Thyroid gland (tissue), 4 donors: Measurements from ENCODE around the gene RASL11B.

ENCODE experiments used
- POLR2A ChIP-seq, 2 donors: fragments of 450-650 bp; IDR thresholded peaks; one replicate each; pipeline ENCODE4 v1.6.1; 2017; ENCODE audit warnings: antibody characterized with exemption in 2 of 2, mild to moderate bottlenecking in 2 of 2, moderate library complexity in 1 of 2
- TF ChIP-seq, protein P1 (sequence below), 6 experiments: fragments of 200-600 bp in 3 of 6; fragments of 450-650 bp in 3 of 6; sonication (generic) in 3 of 6; IDR thresholded peaks; one replicate each; pipeline ENCODE4 v1.5.1; 2016 to 2019; ENCODE audit warnings: antibody characterized with exemption in 6 of 6, mild to moderate bottlenecking in 2 of 6, inconsistent platforms in 1 of 6, moderate library complexity in 1 of 6

DNA sequence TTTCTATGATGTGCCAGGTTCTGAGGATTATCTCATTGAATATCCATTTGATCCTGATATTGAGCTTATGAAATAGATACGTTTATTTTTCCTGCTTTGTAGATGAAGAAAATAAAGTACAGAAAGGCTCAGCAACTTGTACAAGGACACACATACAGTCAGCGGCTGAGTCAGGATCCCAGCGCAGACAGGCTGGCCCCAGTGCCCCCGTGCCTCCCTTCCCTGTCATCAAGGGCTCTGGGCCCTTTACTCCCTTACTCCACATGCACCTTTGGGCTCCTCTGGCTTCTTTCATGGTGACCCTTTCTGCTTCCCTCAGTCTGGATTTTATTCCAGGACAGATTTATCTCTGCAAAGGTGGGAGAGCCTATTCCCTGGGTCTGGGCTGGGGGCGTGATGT is 12.8 kb downstream of the RASL11B start:
- TF ChIP-seq, protein P1, sequence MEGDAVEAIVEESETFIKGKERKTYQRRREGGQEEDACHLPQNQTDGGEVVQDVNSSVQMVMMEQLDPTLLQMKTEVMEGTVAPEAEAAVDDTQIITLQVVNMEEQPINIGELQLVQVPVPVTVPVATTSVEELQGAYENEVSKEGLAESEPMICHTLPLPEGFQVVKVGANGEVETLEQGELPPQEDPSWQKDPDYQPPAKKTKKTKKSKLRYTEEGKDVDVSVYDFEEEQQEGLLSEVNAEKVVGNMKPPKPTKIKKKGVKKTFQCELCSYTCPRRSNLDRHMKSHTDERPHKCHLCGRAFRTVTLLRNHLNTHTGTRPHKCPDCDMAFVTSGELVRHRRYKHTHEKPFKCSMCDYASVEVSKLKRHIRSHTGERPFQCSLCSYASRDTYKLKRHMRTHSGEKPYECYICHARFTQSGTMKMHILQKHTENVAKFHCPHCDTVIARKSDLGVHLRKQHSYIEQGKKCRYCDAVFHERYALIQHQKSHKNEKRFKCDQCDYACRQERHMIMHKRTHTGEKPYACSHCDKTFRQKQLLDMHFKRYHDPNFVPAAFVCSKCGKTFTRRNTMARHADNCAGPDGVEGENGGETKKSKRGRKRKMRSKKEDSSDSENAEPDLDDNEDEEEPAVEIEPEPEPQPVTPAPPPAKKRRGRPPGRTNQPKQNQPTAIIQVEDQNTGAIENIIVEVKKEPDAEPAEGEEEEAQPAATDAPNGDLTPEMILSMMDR (IDR thresholded peaks at IDR 0.05): no peak
- TF ChIP-seq POLR2A (IDR thresholded peaks at IDR 0.05): no peak
